ENCODE measurements around the gene P3H1.

Gene P3H1

DNA sequence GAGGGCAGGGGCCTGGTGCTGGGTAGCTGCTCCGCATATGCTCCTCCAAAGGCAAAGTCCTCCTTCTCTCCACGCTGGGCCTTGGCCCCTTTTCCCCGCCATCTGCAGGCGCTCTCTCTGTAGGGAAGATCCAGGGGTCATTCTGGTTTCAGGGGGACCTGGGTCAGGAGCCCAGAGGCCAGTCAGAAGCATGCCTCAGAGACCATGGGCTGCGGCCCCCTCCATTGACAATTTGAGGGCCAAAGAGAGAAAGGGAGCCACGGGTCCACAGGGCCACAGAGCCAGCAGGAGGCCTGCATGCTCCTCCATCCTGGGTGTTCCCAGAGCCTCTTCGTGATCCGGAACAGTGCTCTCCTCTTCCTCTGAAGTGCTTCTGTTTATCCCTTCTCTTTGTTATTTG, 24.7 kb downstream of the P3H1 start:
- no peak for TF ChIP-seq TAF1 (IDR thresholded peaks at IDR 0.05; ENCODE audit: low read depth, low read length)
- no peak for TF ChIP-seq PAX5 (IDR thresholded peaks at IDR 0.05; ENCODE audit: insufficient read depth, low read length, severe bottlenecking)
- TF ChIP-seq POLR2AphosphoS5 (IDR thresholded peaks at IDR 0.05; ENCODE audit: low read depth, low read length) = no peak
- no peak for TF ChIP-seq POU2F2 (IDR thresholded peaks at IDR 0.05; ENCODE audit: low read depth, low read length)
- TF ChIP-seq POLR2A (IDR thresholded peaks at IDR 0.05; ENCODE audit: low read depth, low read length) = no peak
- no peak for DNase-seq (ENCODE audit: insufficient read length, low spot score)
- FAIRE-seq = no peak

DNA sequence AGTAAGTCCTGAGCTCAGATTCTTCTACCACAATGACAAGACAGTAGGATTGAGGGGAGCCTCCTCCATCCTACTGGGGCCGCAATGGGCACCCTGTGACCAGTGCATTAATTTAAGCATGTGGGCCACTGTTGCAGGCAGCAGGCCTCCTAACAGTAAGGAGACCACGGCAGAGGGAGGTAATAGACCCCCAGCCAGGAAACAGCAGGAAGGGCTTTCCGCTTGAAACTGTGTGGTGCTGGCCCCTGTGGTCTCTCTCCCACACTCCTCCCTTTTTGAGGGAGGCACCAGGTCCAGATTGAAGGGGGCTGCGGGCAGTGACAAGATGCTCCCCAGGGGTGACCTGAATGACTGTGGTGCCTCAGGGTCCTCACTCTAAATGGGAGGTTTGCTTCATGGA, 25.1 kb downstream of the P3H1 start:
- TF ChIP-seq SPI1 (IDR thresholded peaks at IDR 0.05; ENCODE audit: low read depth, low read length) = no peak
- no peak for TF ChIP-seq TAF1 (IDR thresholded peaks at IDR 0.05; ENCODE audit: low read depth, low read length)
- no peak for TF ChIP-seq POLR2A (IDR thresholded peaks at IDR 0.05; ENCODE audit: low read depth, low read length)
- TF ChIP-seq POU2F2 (IDR thresholded peaks at IDR 0.05; ENCODE audit: low read depth, low read length) = no peak
- no peak for TF ChIP-seq PAX5 (IDR thresholded peaks at IDR 0.05; ENCODE audit: insufficient read depth, low read length, severe bottlenecking)
- TF ChIP-seq POLR2AphosphoS5 (IDR thresholded peaks at IDR 0.05; ENCODE audit: low read depth, low read length) = no peak
- no peak for FAIRE-seq
- DNase-seq (ENCODE audit: insufficient read length, low spot score) = no peak

GRCh38 chr1:42740851-42741580, 25.8 kb downstream of the P3H1 start:
- TF ChIP-seq POLR2AphosphoS5 (IDR thresholded peaks at IDR 0.05; ENCODE audit: low read depth, low read length) = no peak
- no peak for TF ChIP-seq PAX5 (IDR thresholded peaks at IDR 0.05; ENCODE audit: insufficient read depth, low read length, severe bottlenecking)
- no peak for TF ChIP-seq POLR2A (IDR thresholded peaks at IDR 0.05; ENCODE audit: low read depth, low read length)
- no peak for TF ChIP-seq SPI1 (IDR thresholded peaks at IDR 0.05; ENCODE audit: low read depth, low read length)
- no peak for TF ChIP-seq TAF1 (IDR thresholded peaks at IDR 0.05; ENCODE audit: low read depth, low read length)
- no peak for TF ChIP-seq POU2F2 (IDR thresholded peaks at IDR 0.05; ENCODE audit: low read depth, low read length)
- FAIRE-seq = no peak
- no peak for DNase-seq (ENCODE audit: insufficient read length, low spot score)

DNA sequence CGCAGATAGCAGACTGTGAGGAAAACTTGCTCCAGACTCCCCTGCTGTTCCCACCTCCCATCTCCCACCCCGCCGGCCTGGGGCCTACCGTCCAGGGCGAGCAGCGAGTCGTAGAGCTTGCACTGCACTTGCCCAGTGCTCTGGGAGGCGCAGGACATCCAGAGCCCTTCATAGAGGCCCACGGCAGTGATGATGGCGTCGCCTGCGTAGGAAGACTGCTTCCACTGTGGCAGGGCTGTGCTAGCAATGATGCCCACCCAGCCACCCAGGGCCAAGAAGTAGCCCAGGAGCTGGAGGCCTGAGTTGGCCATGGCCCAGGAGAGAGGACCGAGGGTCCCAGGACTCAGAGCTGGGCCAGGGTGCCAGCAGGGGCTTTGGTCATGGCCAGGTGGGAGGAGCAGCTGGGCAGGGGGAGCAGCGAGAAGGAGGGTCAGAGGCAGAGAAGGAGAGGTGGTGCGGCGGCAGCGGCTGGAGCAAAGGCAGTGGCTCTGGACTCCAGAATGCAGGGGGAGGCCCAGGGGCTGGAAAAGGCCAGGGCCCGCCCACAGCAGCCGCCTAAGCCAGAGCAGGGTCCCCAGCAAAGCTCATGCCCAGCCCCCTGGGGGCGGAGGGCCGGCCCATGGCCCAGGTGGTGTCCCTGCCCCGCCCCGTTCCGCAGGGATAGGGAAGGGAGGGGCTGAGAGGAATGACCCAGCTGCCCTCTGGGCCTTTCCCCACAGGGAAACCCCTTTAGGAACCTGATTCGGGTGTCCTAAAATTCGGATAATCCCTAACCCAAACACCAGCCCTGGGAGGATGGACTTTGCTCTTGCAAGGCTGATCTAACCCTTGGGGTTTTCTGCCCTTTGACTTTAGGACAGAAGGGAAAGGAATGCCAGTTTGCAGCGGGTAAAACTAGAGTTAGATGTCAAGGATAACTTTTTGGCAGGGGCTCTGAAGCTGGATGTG, 26.8 kb downstream of the P3H1 start, which contains the start of gene CLDN19:
CLDN19 (minus strand) TSS at position 484 of the 948 bp plus-strand sequence; CDS start at position 311, 173 bp downstream.
- FAIRE-seq = no peak
- no peak for DNase-seq (ENCODE audit: insufficient read length, low spot score)
- TF ChIP-seq PAX5 (IDR thresholded peaks at IDR 0.05; ENCODE audit: insufficient read depth, low read length, severe bottlenecking) (no peak), SPI1 (IDR thresholded peaks at IDR 0.05; ENCODE audit: low read depth, low read length) (no peak), POLR2A (IDR thresholded peaks at IDR 0.05; ENCODE audit: low read depth, low read length) (no peak), TAF1 (IDR thresholded peaks at IDR 0.05; ENCODE audit: low read depth, low read length) (no peak), POU2F2 (IDR thresholded peaks at IDR 0.05; ENCODE audit: low read depth, low read length) (no peak), POLR2AphosphoS5 (IDR thresholded peaks at IDR 0.05; ENCODE audit: low read depth, low read length) (no peak)

- TF ChIP-seq POLR2A (IDR thresholded peaks at IDR 0.05; ENCODE audit: low read depth, low read length) = no peak
- TF ChIP-seq PAX5 (IDR thresholded peaks at IDR 0.05; ENCODE audit: insufficient read depth, low read length, severe bottlenecking) = no peak
- TF ChIP-seq SPI1 (IDR thresholded peaks at IDR 0.05; ENCODE audit: low read depth, low read length) = no peak
- TF ChIP-seq POLR2AphosphoS5 (IDR thresholded peaks at IDR 0.05; ENCODE audit: low read depth, low read length) = no peak
- no peak for TF ChIP-seq TAF1 (IDR thresholded peaks at IDR 0.05; ENCODE audit: low read depth, low read length)
- TF ChIP-seq POU2F2 (IDR thresholded peaks at IDR 0.05; ENCODE audit: low read depth, low read length) = no peak
- no peak for DNase-seq (ENCODE audit: insufficient read length, low spot score)
- FAIRE-seq = no peak
Measured at GRCh38 chr1:42738678-42739226, 28.1 kb downstream of the P3H1 start.

DNA sequence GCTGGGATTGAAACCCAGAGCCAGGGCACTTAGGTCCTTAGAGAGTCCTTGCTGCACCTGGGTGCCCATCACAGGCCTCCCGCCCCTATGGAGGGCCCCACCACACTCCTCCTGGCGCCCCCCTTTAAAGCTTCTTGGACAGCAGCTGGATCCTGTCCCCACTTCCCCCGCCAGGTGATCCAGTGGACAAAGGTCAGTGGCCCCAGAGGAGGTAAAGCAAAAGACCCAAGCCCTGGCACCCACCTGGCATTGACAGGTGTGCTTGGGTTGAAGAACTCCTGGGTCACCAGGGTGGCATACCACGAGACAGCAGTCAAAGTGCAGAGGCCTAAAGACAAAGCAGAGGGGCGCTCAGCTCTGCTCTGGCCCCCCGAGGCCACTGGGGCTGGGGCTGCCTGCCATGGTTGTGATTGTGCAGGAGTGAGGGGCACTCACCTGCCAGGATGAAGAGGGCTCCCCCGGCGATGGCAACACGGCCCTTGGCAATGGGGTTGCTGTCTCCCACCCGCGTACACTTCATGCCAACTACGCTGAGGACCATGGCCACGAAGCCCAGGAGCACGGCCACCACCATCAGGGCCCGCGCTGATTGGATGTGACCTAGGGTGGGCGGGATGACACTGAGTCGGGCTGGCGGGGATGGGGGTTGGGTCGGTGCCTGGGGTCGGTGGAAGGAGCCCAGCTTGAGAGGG, 28.7 kb downstream of the P3H1 start:
- no peak for TF ChIP-seq POU2F2 (IDR thresholded peaks at IDR 0.05; ENCODE audit: low read depth, low read length)
- TF ChIP-seq TAF1 (IDR thresholded peaks at IDR 0.05; ENCODE audit: low read depth, low read length) = no peak
- no peak for TF ChIP-seq SPI1 (IDR thresholded peaks at IDR 0.05; ENCODE audit: low read depth, low read length)
- TF ChIP-seq PAX5 (IDR thresholded peaks at IDR 0.05; ENCODE audit: insufficient read depth, low read length, severe bottlenecking) = no peak
- no peak for FAIRE-seq
- no peak for DNase-seq (ENCODE audit: insufficient read length, low spot score)

DNA sequence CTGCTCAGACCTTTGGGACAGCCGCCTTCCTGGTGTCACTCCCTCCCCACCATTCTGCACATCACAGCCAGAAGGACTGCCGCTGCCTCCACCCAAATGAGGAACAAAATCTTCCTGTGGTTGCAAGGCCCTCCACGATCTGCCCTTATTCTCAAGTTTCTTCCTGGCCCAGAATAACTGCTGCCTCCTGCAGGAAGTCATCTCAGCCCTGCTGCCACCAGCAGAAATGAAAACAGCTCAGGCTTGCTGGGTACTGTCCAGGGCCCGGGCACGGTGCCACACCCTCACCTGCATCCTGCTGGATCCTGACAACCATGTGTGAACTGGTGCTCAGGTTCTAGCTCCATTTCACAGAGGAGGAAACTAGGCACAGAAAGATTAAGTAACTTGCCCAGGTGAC, 29.6 kb downstream of the P3H1 start:
- FAIRE-seq = peak; percentile 85
- TF ChIP-seq POLR2A (IDR thresholded peaks at IDR 0.05; ENCODE audit: low read depth, low read length) (no peak), POLR2AphosphoS5 (IDR thresholded peaks at IDR 0.05; ENCODE audit: low read depth, low read length) (no peak), POU2F2 (IDR thresholded peaks at IDR 0.05; ENCODE audit: low read depth, low read length) (no peak), PAX5 (IDR thresholded peaks at IDR 0.05; ENCODE audit: insufficient read depth, low read length, severe bottlenecking) (no peak), SPI1 (IDR thresholded peaks at IDR 0.05; ENCODE audit: low read depth, low read length) (no peak), TAF1 (IDR thresholded peaks at IDR 0.05; ENCODE audit: low read depth, low read length) (no peak)
- no peak for DNase-seq (ENCODE audit: insufficient read length, low spot score)

GRCh38 chr1:42736571-42737200, 30.1 kb downstream of the P3H1 start:
- DNase-seq (ENCODE audit: insufficient read length, low spot score) = no peak
- no peak for FAIRE-seq
- TF ChIP-seq SPI1 (IDR thresholded peaks at IDR 0.05; ENCODE audit: low read depth, low read length) (no peak), PAX5 (IDR thresholded peaks at IDR 0.05; ENCODE audit: insufficient read depth, low read length, severe bottlenecking) (no peak), POLR2A (IDR thresholded peaks at IDR 0.05; ENCODE audit: low read depth, low read length) (no peak), TAF1 (IDR thresholded peaks at IDR 0.05; ENCODE audit: low read depth, low read length) (no peak), POU2F2 (IDR thresholded peaks at IDR 0.05; ENCODE audit: low read depth, low read length) (no peak), POLR2AphosphoS5 (IDR thresholded peaks at IDR 0.05; ENCODE audit: low read depth, low read length) (no peak)

All from GM12891 (cell line).